ENCODE data around the gene HOXA9. TPM values are rescaled to one million over a fixed set of nuclear protein-coding genes. Genes with fewer than 3 reads are reported as not detected.

HOXA9 gene
- total RNA-seq, 1 donor from 2014 or later: not detected

GRCh38 chr7:27200761-27201579 is 35.6 kb upstream of the HOXA9 start:
- Histone ChIP-seq H3K4me3 (ENCODE audit: insufficient read depth, low read depth, low read length) (no peak overlapping the region), H3K27ac (ENCODE audit: low read depth, low read length) (no peak overlapping the region), H3K79me2 (ENCODE audit: insufficient read depth, low read length) (no peaks in the 10 kb centered on the region), H2AFZ (ENCODE audit: low read depth, low read length) (no peak overlapping the region), H4K20me1 (ENCODE audit: insufficient read depth, low read length) (peaks cover 41% of the 10 kb centered on the region), H3K9me3 (ENCODE audit: insufficient read depth, low read depth, low read length) (peaks cover 8% of the 10 kb centered on the region), H3K9ac (ENCODE audit: low read length) (no peak overlapping the region), H3K36me3 (ENCODE audit: insufficient read depth, low read length) (no peaks in the 10 kb centered on the region), H3K4me1 (ENCODE audit: insufficient read depth, low read length) (peaks cover 10% of the 10 kb centered on the region), H3K27me3 (ENCODE audit: insufficient read depth, low read length) (peaks cover 95% of the 10 kb centered on the region), H3K4me2 (ENCODE audit: low read length) (peak overlapping the region; percentile 65)
- Mint-ChIP-seq H3K4me3 (ENCODE audit: unreplicated experiment) (peak overlapping the region; percentile 67), H3K36me3 (ENCODE audit: low read depth, unreplicated experiment) (no peaks in the 10 kb centered on the region), H3K4me1 (ENCODE audit: low read depth, unreplicated experiment) (no peaks in the 10 kb centered on the region), H3K27ac (ENCODE audit: unreplicated experiment) (peak overlapping the region; percentile 66), H3K27me3 (ENCODE audit: low read depth, unreplicated experiment) (peaks cover 88% of the 10 kb centered on the region), H3K9me3 (ENCODE audit: unreplicated experiment) (peaks cover 23% of the 10 kb centered on the region)
- no peak for FAIRE-seq
- no peak for TF ChIP-seq CTCF (IDR thresholded peaks at IDR 0.05; ENCODE audit: insufficient read depth, low read depth, low read length)
- TF ChIP-seq EZH2 (IDR thresholded peaks at IDR 0.05; ENCODE audit: insufficient read depth, low read length): peak; percentile 65
- no peak for DNase-seq (ENCODE audit: low read depth)

GRCh38 chr7:27199849-27200760 is 34.8 kb upstream of the HOXA9 start, which contains the start of gene HOXA13:
Gene HOXA13 (minus strand): TSS chr7:27200091. CDS start chr7:27200077, 14 bp downstream.
- Mint-ChIP-seq H3K4me1 (ENCODE audit: low read depth, unreplicated experiment) (no peaks in the 10 kb centered on the region), H3K27ac (ENCODE audit: unreplicated experiment) (peak within 1 kb of the TSS; percentile 75), H3K36me3 (ENCODE audit: low read depth, unreplicated experiment) (no peaks in the 10 kb centered on the region), H3K27me3 (ENCODE audit: low read depth, unreplicated experiment) (peaks cover 85% of the 10 kb centered on the region), H3K9me3 (ENCODE audit: unreplicated experiment) (peaks cover 23% of the 10 kb centered on the region), H3K4me3 (ENCODE audit: unreplicated experiment) (peak within 1 kb of the TSS; percentile 71)
- Histone ChIP-seq H3K36me3 (ENCODE audit: insufficient read depth, low read length) (no peaks in the 10 kb centered on the region), H3K79me2 (ENCODE audit: insufficient read depth, low read length) (no peaks in the 10 kb centered on the region), H2AFZ (ENCODE audit: low read depth, low read length) (no peak within 1 kb of the TSS), H3K9ac (ENCODE audit: low read length) (no peak within 1 kb of the TSS), H3K4me3 (ENCODE audit: insufficient read depth, low read depth, low read length) (no peak within 1 kb of the TSS), H3K9me3 (ENCODE audit: insufficient read depth, low read depth, low read length) (peaks cover 8% of the 10 kb centered on the region), H3K27me3 (ENCODE audit: insufficient read depth, low read length) (peaks cover 95% of the 10 kb centered on the region), H3K4me2 (ENCODE audit: low read length) (peak within 1 kb of the TSS; percentile 65), H4K20me1 (ENCODE audit: insufficient read depth, low read length) (peaks cover 41% of the 10 kb centered on the region), H3K27ac (ENCODE audit: low read depth, low read length) (no peak within 1 kb of the TSS), H3K4me1 (ENCODE audit: insufficient read depth, low read length) (peaks cover 5% of the 10 kb centered on the region)
- TF ChIP-seq EZH2 (IDR thresholded peaks at IDR 0.05; ENCODE audit: insufficient read depth, low read length) (peak; percentile 92), CTCF (IDR thresholded peaks at IDR 0.05; ENCODE audit: insufficient read depth, low read depth, low read length) (no peak)
- FAIRE-seq (no peak), DNase-seq (ENCODE audit: low read depth) (no peak)

Measured in astrocyte (in vitro differentiated cells and primary cell).